Measurements from ENCODE around the gene C6orf89.

C6orf89 gene

GRCh38 chr6:36908747-36909146, 23.0 kb downstream of the C6orf89 start:
- no peaks in the 10 kb centered on the region for H3K27me3 ChIP-seq (ENCODE audit: insufficient read depth, low read length)
- peaks cover 18% of the 10 kb centered on the region for H3K4me1 ChIP-seq (ENCODE audit: insufficient read depth, low read length)
- peaks cover 24% of the 10 kb centered on the region for H3K36me3 ChIP-seq (ENCODE audit: insufficient read depth, low read length)
- no peak overlapping the region for H2AFZ ChIP-seq (ENCODE audit: low read depth, low read length)
- H3K9me3 ChIP-seq (ENCODE audit: low read length), result no peaks in the 10 kb centered on the region
- no peak overlapping the region for H3K4me3 ChIP-seq (ENCODE audit: low read length)

- H3K4me3 ChIP-seq (ENCODE audit: low read length), result no peak overlapping the region
- H3K36me3 ChIP-seq (ENCODE audit: insufficient read depth, low read length), result peaks cover 27% of the 10 kb centered on the region
- no peaks in the 10 kb centered on the region for H3K27me3 ChIP-seq (ENCODE audit: insufficient read depth, low read length)
- no peak overlapping the region for H2AFZ ChIP-seq (ENCODE audit: low read depth, low read length)
- peaks cover 14% of the 10 kb centered on the region for H3K4me1 ChIP-seq (ENCODE audit: insufficient read depth, low read length)
- H3K9me3 ChIP-seq (ENCODE audit: low read length), result no peaks in the 10 kb centered on the region
Observed at GRCh38 chr6:36912030-36912454, 26.3 kb downstream of the C6orf89 start.

DNA sequence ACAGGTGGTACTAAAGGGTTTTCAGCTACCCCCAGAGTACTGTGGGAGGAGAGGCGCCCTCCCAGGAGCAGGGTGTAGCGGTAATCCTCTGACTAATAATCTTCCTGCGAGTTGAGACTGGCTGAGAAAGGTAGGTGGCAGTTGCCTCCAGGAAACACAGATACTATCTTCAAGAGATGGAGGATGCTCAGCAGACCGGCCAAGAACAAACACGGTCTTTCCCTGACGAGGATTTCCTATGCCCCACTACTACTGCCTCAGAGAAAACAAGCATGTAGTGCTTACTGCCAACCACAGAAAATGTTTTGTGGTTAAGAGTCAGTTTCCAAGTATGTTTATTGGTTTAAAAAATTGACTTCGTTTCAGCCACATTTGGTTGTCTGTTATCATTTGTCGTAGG, 26.8 kb downstream of the C6orf89 start:
- Histone ChIP-seq H2AFZ (ENCODE audit: low read depth, low read length) (no peak overlapping the region), H3K4me1 (ENCODE audit: insufficient read depth, low read length) (peaks cover 9% of the 10 kb centered on the region), H3K27me3 (ENCODE audit: insufficient read depth, low read length) (no peaks in the 10 kb centered on the region)

GRCh38 chr6:36913082-36913481, 27.3 kb downstream of the C6orf89 start:
- no peak overlapping the region for H3K4me3 ChIP-seq (ENCODE audit: low read length)
- H3K9me3 ChIP-seq (ENCODE audit: low read length), result no peaks in the 10 kb centered on the region
- H3K27me3 ChIP-seq (ENCODE audit: insufficient read depth, low read length), result no peaks in the 10 kb centered on the region
- peaks cover 4% of the 10 kb centered on the region for H3K4me1 ChIP-seq (ENCODE audit: insufficient read depth, low read length)
- no peak overlapping the region for H2AFZ ChIP-seq (ENCODE audit: low read depth, low read length)
- peaks cover 30% of the 10 kb centered on the region for H3K36me3 ChIP-seq (ENCODE audit: insufficient read depth, low read length)

More for the DNA sequence above, 26.8 kb downstream of the C6orf89 start:
- Histone ChIP-seq H3K4me3 (ENCODE audit: low read length) (no peak overlapping the region), H3K36me3 (ENCODE audit: insufficient read depth, low read length) (peaks cover 30% of the 10 kb centered on the region), H3K9me3 (ENCODE audit: low read length) (no peaks in the 10 kb centered on the region)

- Histone ChIP-seq H2AFZ (ENCODE audit: low read depth, low read length) (no peak overlapping the region), H3K4me3 (ENCODE audit: low read length) (no peak overlapping the region), H3K36me3 (ENCODE audit: insufficient read depth, low read length) (peaks cover 32% of the 10 kb centered on the region), H3K4me1 (ENCODE audit: insufficient read depth, low read length) (no peaks in the 10 kb centered on the region), H3K27me3 (ENCODE audit: insufficient read depth, low read length) (no peaks in the 10 kb centered on the region), H3K9me3 (ENCODE audit: low read length) (no peaks in the 10 kb centered on the region)
Observed at GRCh38 chr6:36914227-36914794, 28.6 kb downstream of the C6orf89 start.

- H3K4me3 ChIP-seq (ENCODE audit: low read length), result no peak overlapping the region
- no peak overlapping the region for H2AFZ ChIP-seq (ENCODE audit: low read depth, low read length)
- H3K27me3 ChIP-seq (ENCODE audit: insufficient read depth, low read length), result no peaks in the 10 kb centered on the region
- H3K4me1 ChIP-seq (ENCODE audit: insufficient read depth, low read length), result no peaks in the 10 kb centered on the region
- H3K36me3 ChIP-seq (ENCODE audit: insufficient read depth, low read length), result peaks cover 39% of the 10 kb centered on the region
- H3K9me3 ChIP-seq (ENCODE audit: low read length), result no peaks in the 10 kb centered on the region
Observed at GRCh38 chr6:36915599-36915998, 29.8 kb downstream of the C6orf89 start.

GRCh38 chr6:36916126-36916525, 30.4 kb downstream of the C6orf89 start:
- no peaks in the 10 kb centered on the region for H3K4me1 ChIP-seq (ENCODE audit: insufficient read depth, low read length)
- no peak overlapping the region for H3K4me3 ChIP-seq (ENCODE audit: low read length)
- peaks cover 41% of the 10 kb centered on the region for H3K36me3 ChIP-seq (ENCODE audit: insufficient read depth, low read length)
- no peaks in the 10 kb centered on the region for H3K27me3 ChIP-seq (ENCODE audit: insufficient read depth, low read length)
- no peaks in the 10 kb centered on the region for H3K9me3 ChIP-seq (ENCODE audit: low read length)
- H2AFZ ChIP-seq (ENCODE audit: low read depth, low read length), result no peak overlapping the region

- Histone ChIP-seq H3K36me3 (ENCODE audit: insufficient read depth, low read length) (peaks cover 41% of the 10 kb centered on the region), H3K27me3 (ENCODE audit: insufficient read depth, low read length) (no peaks in the 10 kb centered on the region), H3K9me3 (ENCODE audit: low read length) (no peaks in the 10 kb centered on the region), H3K4me1 (ENCODE audit: insufficient read depth, low read length) (no peaks in the 10 kb centered on the region), H2AFZ (ENCODE audit: low read depth, low read length) (no peak overlapping the region), H3K4me3 (ENCODE audit: low read length) (no peak overlapping the region)
Observed at GRCh38 chr6:36917541-36918193, 31.9 kb downstream of the C6orf89 start.

DNA sequence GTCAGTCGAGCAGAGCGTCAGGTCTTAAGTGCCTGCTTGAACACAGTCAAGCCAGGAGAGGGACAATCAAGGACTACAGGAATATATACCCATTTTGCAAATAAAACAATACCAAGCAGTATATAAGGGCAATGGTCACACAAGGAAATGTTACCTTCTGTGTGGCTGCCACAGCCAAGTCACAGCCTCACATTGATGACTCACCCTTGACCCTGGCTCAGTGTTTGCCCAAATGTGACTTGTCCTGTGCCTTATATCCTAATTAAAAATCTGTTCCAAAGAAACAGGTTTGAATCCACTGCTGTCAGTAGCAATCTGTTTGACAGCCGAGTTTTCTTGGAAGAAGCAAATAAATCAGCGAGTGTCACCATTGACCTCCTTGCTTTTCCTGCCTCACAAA, 34.3 kb downstream of the C6orf89 start:
- H3K36me3 ChIP-seq (ENCODE audit: insufficient read depth, low read length), result peaks cover 42% of the 10 kb centered on the region
- H3K4me1 ChIP-seq (ENCODE audit: insufficient read depth, low read length), result no peaks in the 10 kb centered on the region
- no peaks in the 10 kb centered on the region for H3K27me3 ChIP-seq (ENCODE audit: insufficient read depth, low read length)
- H3K9me3 ChIP-seq (ENCODE audit: low read length), result no peaks in the 10 kb centered on the region
- H2AFZ ChIP-seq (ENCODE audit: low read depth, low read length), result no peak overlapping the region
- H3K4me3 ChIP-seq (ENCODE audit: low read length), result no peak overlapping the region

- no peaks in the 10 kb centered on the region for H3K9me3 ChIP-seq (ENCODE audit: low read length)
- no peaks in the 10 kb centered on the region for H3K27me3 ChIP-seq (ENCODE audit: insufficient read depth, low read length)
- no peak overlapping the region for H2AFZ ChIP-seq (ENCODE audit: low read depth, low read length)
- no peaks in the 10 kb centered on the region for H3K4me1 ChIP-seq (ENCODE audit: insufficient read depth, low read length)
- no peak overlapping the region for H3K4me3 ChIP-seq (ENCODE audit: low read length)
- H3K36me3 ChIP-seq (ENCODE audit: insufficient read depth, low read length), result peaks cover 40% of the 10 kb centered on the region
Observed at GRCh38 chr6:36920546-36920945, 34.8 kb downstream of the C6orf89 start.

DNA sequence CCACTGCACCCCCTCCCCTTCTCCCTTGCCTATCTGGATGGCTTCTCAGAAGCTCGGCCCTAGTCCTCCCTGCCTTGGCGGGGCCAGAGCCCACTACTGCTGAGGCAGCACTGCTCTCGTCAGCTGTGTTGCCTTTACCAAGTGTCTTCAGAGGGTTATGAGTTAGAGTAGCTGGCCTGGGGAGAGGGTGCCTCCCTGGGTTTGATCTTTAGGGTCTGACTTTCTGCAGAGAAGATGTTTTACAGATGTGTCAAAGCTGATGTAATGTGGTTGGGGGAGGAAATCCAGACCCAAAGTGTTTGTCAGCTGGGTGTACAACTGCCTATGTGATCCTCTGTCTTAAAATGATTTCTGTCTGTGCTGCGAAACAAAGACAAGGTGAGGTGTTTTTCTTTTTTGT, 38.4 kb downstream of the C6orf89 start:
- no peaks in the 10 kb centered on the region for H3K27me3 ChIP-seq (ENCODE audit: insufficient read depth, low read length)
- no peak overlapping the region for H3K4me3 ChIP-seq (ENCODE audit: low read length)
- peaks cover 29% of the 10 kb centered on the region for H3K36me3 ChIP-seq (ENCODE audit: insufficient read depth, low read length)
- H2AFZ ChIP-seq (ENCODE audit: low read depth, low read length), result no peak overlapping the region
- H3K4me1 ChIP-seq (ENCODE audit: insufficient read depth, low read length), result no peaks in the 10 kb centered on the region
- H3K9me3 ChIP-seq (ENCODE audit: low read length), result no peaks in the 10 kb centered on the region

GRCh38 chr6:36924778-36925374, 39.1 kb downstream of the C6orf89 start:
- Histone ChIP-seq H3K4me1 (ENCODE audit: insufficient read depth, low read length) (peaks cover 3% of the 10 kb centered on the region), H3K4me3 (ENCODE audit: low read length) (no peak overlapping the region), H3K36me3 (ENCODE audit: insufficient read depth, low read length) (peaks cover 25% of the 10 kb centered on the region), H2AFZ (ENCODE audit: low read depth, low read length) (no peak overlapping the region), H3K9me3 (ENCODE audit: low read length) (no peaks in the 10 kb centered on the region), H3K27me3 (ENCODE audit: insufficient read depth, low read length) (no peaks in the 10 kb centered on the region)

DNA sequence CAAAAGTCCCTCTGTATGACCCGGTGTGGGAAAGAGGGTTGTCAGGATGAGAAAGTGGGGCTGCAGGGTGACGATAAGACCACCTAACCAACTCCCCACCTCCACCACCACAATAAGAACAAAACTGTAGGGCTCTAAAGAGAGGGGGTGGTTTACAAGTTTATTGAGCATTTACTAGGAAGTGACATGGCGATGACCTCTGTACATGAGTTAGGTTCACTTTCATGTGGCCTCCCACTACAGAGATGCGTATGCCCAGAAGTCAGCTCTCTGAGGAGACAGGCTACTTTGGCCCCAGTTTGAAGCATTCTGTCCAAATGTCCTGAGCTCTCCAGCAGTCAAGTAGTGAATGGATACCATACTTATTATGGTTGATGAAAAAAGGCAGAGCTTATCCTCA, 40.1 kb downstream of the C6orf89 start:
- H3K9me3 ChIP-seq (ENCODE audit: low read length), result no peaks in the 10 kb centered on the region
- H2AFZ ChIP-seq (ENCODE audit: low read depth, low read length), result no peak overlapping the region
- H3K4me1 ChIP-seq (ENCODE audit: insufficient read depth, low read length), result peaks cover 3% of the 10 kb centered on the region
- H3K4me3 ChIP-seq (ENCODE audit: low read length), result no peak overlapping the region
- peaks cover 21% of the 10 kb centered on the region for H3K36me3 ChIP-seq (ENCODE audit: insufficient read depth, low read length)
- no peaks in the 10 kb centered on the region for H3K27me3 ChIP-seq (ENCODE audit: insufficient read depth, low read length)
